ENCODE results near the gene KCNE4.

DNA sequence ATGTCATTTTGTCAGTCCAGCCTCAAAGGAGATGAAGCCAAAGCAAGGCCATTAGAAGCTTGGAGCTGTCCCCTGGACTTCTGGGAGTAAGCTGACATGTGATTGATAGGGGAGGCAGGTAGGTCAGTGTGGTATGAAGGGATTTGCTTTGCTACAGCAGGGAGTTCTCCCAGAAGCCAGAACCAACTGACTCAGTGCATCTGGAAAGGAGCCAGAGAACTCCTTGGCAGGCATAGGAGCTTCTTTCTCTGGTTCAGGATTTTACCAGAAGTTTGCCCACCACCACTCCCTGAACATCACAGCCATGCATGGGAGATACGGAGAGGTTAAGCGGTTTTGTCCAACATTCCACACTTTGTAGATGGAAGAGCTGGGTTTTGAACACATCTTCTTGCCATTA lies 24.5 kb upstream of the KCNE4 start:
- no peak for TF ChIP-seq TAF1 (IDR thresholded peaks at IDR 0.05; ENCODE audit: borderline replicate concordance, low read depth, low read length)
- TF ChIP-seq POLR2AphosphoS5 (IDR thresholded peaks at IDR 0.05; ENCODE audit: low read depth, low read length), result no peak
- no peak for TF ChIP-seq POLR2A (IDR thresholded peaks at IDR 0.05; ENCODE audit: low read depth, low read length)

Measured in GM12892 (cell line).